RWPE1 (cell line): ENCODE results near the gene SPG21.

Source experiments
- CTCF ChIA-PET: fragments of 350-600 bp; sonication (Branson Sonifier 250); formaldehyde crosslinking; extraction: SDS; loops from one replicate; lab custom pipeline; 2021; lab: Yijun Ruan, JAX
- POLR2A ChIA-PET: fragments of 400-600 bp; formaldehyde crosslinking; extraction: SDS; loops from one replicate; lab custom pipeline; 2020; ENCODE audit warnings: antibody characterized with exemption; ENCODE audit not compliant: low non-redundant PET; lab: Yijun Ruan, JAX
- DNase-seq: peaks from one replicate; pipeline ENCODE4 v3.0.0; 2012; ENCODE audit warnings: low spot score
- H3K27ac ChIP-seq: fragments of 450-650 bp; 2 replicates; pipeline ENCODE4 v1.5.1; 2017
- TF ChIP-seq, protein P1 (sequence below): fragments of 450-650 bp; conservative IDR thresholded peaks from 2 replicates; pipeline ENCODE4 v1.5.1; 2017; ENCODE audit warnings: low read depth, mild to moderate bottlenecking

The SPG21 gene, protein sequence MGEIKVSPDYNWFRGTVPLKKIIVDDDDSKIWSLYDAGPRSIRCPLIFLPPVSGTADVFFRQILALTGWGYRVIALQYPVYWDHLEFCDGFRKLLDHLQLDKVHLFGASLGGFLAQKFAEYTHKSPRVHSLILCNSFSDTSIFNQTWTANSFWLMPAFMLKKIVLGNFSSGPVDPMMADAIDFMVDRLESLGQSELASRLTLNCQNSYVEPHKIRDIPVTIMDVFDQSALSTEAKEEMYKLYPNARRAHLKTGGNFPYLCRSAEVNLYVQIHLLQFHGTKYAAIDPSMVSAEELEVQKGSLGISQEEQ

GRCh38 chr15:64989416-64990167 lies at the start of gene SPG21:
Gene SPG21, minus strand, starts transcription at chr15:64989914. Its CDS starts 6,345 bp downstream, at chr15:64983569.
- peak; percentile 97 for DNase-seq
- TF ChIP-seq, protein P1, sequence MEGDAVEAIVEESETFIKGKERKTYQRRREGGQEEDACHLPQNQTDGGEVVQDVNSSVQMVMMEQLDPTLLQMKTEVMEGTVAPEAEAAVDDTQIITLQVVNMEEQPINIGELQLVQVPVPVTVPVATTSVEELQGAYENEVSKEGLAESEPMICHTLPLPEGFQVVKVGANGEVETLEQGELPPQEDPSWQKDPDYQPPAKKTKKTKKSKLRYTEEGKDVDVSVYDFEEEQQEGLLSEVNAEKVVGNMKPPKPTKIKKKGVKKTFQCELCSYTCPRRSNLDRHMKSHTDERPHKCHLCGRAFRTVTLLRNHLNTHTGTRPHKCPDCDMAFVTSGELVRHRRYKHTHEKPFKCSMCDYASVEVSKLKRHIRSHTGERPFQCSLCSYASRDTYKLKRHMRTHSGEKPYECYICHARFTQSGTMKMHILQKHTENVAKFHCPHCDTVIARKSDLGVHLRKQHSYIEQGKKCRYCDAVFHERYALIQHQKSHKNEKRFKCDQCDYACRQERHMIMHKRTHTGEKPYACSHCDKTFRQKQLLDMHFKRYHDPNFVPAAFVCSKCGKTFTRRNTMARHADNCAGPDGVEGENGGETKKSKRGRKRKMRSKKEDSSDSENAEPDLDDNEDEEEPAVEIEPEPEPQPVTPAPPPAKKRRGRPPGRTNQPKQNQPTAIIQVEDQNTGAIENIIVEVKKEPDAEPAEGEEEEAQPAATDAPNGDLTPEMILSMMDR: no peak
- ChIA-PET CTCF (interaction anchor here (0.6 kb wide), 3 partner anchors 29 to 233 kb away, joined by 3 to 4 read pairs (median 4); no protein-coding TSS in a partner anchor), POLR2A (interaction anchor here (0.5 to 0.7 kb wide), 3 partner anchors 12 to 157 kb away, joined by 3 to 6 read pairs (median 4); no protein-coding TSS in a partner anchor)
- H3K27ac ChIP-seq: peak within 1 kb of the TSS; percentile 80

GRCh38 chr15:65038836-65039235 lies 49.1 kb upstream of the SPG21 start:
- POLR2A ChIA-PET: no interaction called here
- H3K27ac ChIP-seq: no peak overlapping the region
- DNase-seq: no peak
- CTCF ChIA-PET: interaction anchor here (0.7 kb wide), 2 partner anchors 17 to 71 kb away, joined by 3 to 4 read pairs; no protein-coding TSS in a partner anchor
- TF ChIP-seq, protein P1: no peak

DNA sequence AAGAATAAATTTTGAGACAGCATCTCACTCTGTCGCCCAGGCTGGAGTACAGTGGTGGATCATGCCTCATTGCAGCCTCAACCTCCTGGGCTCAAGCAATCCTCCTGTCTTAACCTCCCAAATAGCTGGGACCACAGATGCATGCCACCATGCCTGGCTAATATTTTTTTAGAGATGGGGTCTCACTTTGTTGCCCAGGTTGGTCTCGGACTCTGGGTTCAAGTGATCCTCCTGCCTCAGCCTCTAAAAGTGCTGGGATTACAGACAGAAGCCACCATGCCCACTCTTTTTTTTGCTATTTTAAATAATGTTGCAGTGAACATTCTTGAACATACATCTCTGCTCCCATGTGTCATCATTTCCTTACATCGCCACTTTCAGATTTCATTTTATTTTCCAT lies 48.7 kb upstream of the SPG21 start:
- CTCF ChIA-PET: interaction anchor here (0.7 kb wide), 2 partner anchors 17 to 71 kb away, joined by 3 to 4 read pairs; no protein-coding TSS in a partner anchor

GRCh38 chr15:65037309-65037708 lies 47.6 kb upstream of the SPG21 start:
- CTCF ChIA-PET: no interaction called here
- TF ChIP-seq, protein P1: no peak
- POLR2A ChIA-PET: no interaction called here
- no peak overlapping the region for H3K27ac ChIP-seq
- no peak for DNase-seq

More for the DNA sequence above, 48.7 kb upstream of the SPG21 start:
- POLR2A ChIA-PET: no interaction called here
- TF ChIP-seq, protein P1: no peak
- no peak for DNase-seq
- no peak overlapping the region for H3K27ac ChIP-seq

- no peak for DNase-seq
- TF ChIP-seq, protein P1: no peak
- H3K27ac ChIP-seq: no peak overlapping the region
- ChIA-PET POLR2A (no interaction called here), CTCF (interaction anchor here (0.5 to 0.7 kb wide), 4 partner anchors 14 to 156 kb away, joined by 3 to 4 read pairs (median 3); no protein-coding TSS in a partner anchor)
Observed at GRCh38 chr15:65034719-65035118, 45.0 kb upstream of the SPG21 start.

GRCh38 chr15:65033659-65034269 lies 44.0 kb upstream of the SPG21 start:
- ChIA-PET POLR2A (no interaction called here), CTCF (interaction anchor here (0.6 to 1.3 kb wide), 12 partner anchors 20 to 340 kb away, joined by 3 to 5 read pairs (median 3); partner anchors contain the start of gene PARP16)
- no peak overlapping the region for H3K27ac ChIP-seq
- peak; percentile 49 for DNase-seq
- TF ChIP-seq, protein P1: peak; percentile 79
